GM12878 (cell line): Measurements from ENCODE around the gene CNTNAP2. TPM values are rescaled to one million over a fixed set of nuclear protein-coding genes. Genes with fewer than 3 reads are reported as not detected.

Experiments used
- ATAC-seq: fragments of 200-7000 bp; cut with Tn5 transposase; 3 replicates; pipeline ENCODE4 v1.9.1; 2020; ENCODE audit warnings: mild to moderate bottlenecking, moderate library complexity
- BruUV-seq: library from RNA; stranded (reverse); fragments of 400-500 nt; replicated peaks from 2 replicates; lab custom pipeline; 2021; lab: Mats Ljungman, UMichigan
- CTCF ChIA-PET: fragments of 300-600 bp; sonication (Branson Sonifier 250); formaldehyde crosslinking; extraction: SDS; loops from one replicate; lab custom pipeline; 2021; ENCODE audit warnings: inconsistent platforms; lab: Yijun Ruan, JAX
- POLR2A ChIA-PET: fragments of 350-600 bp; formaldehyde crosslinking; extraction: SDS; loops from one replicate; lab custom pipeline; 2021; ENCODE audit warnings: inconsistent platforms; lab: Charles Lee
- RAD21 ChIA-PET: fragments of 300-600 bp; sonication (Branson Sonifier 250); formaldehyde crosslinking; loops from one replicate; lab custom pipeline; 2023; ENCODE audit warnings: antibody characterized with exemption; ENCODE audit not compliant: unreplicated experiment; lab: Charles Lee
- SMC1A ChIA-PET: fragments of 300-600 bp; sonication (Branson Sonifier 250); formaldehyde crosslinking; loops from one replicate; lab custom pipeline; 2023; ENCODE audit not compliant: unreplicated experiment, uncharacterized antibody; lab: Charles Lee
- DNase-seq: peaks from one replicate; pipeline ENCODE4 v3.0.0-alpha.2; 2011; ENCODE audit warnings: low read depth, low spot score
- FAIRE-seq: peaks from 3 replicates; lab custom pipeline; 2011; peaks lifted over from hg19 to GRCh38; lab: Jason Lieb, UNC
- H2AFZ ChIP-seq: 2 replicates; pipeline ENCODE4 v1.6.0; 2011; ENCODE audit warnings: low read depth, low read length, control low read depth; ENCODE audit not compliant: control insufficient read depth
- H3K27ac ChIP-seq: 2 replicates; pipeline ENCODE4 v1.5.1; 2011; ENCODE audit warnings: control low read depth; ENCODE audit not compliant: control insufficient read depth, insufficient read depth
- H3K27me3 ChIP-seq, 2 experiments: replicated peaks in 1 of 2; 2 replicates each; pipeline versions ENCODE4 v1.6.0 to v1.6.1; 2011; ENCODE audit warnings: low read length in 1 of 2; ENCODE audit not compliant: control insufficient read depth in 2 of 2, insufficient read depth in 2 of 2
- H3K36me3 ChIP-seq, 2 experiments: 2 replicates each; pipeline ENCODE4 v1.5.1; 2011; ENCODE audit warnings: low read length in 1 of 2; ENCODE audit not compliant: control insufficient read depth in 2 of 2, insufficient read depth in 2 of 2
- H3K4me1 ChIP-seq: 2 replicates; pipeline ENCODE4 v1.6.1; 2011; ENCODE audit warnings: mild to moderate bottlenecking, low read length, moderate library complexity, mixed read lengths; ENCODE audit not compliant: control insufficient read depth, insufficient read depth
- H3K4me2 ChIP-seq: 2 replicates; pipeline ENCODE4 v1.6.0; 2011; ENCODE audit warnings: control low read depth; ENCODE audit not compliant: control insufficient read depth, insufficient read depth
- H3K4me3 ChIP-seq: fragments of 200-600 bp; sonication (generic); 2 replicates; pipeline ENCODE4 v1.5.1; 2016
- H3K79me2 ChIP-seq: 2 replicates; pipeline ENCODE4 v1.6.0; 2011; ENCODE audit warnings: low read length; ENCODE audit not compliant: control insufficient read depth, insufficient read depth
- H3K9ac ChIP-seq: 2 replicates; pipeline ENCODE4 v1.8.0; 2011; ENCODE audit warnings: low read length, control low read depth, mixed read lengths; ENCODE audit not compliant: control insufficient read depth, insufficient read depth
- H3K9me3 ChIP-seq: replicated peaks from 3 replicates; pipeline ENCODE4 v1.5.1; 2011; ENCODE audit warnings: mild to moderate bottlenecking, low read length; ENCODE audit not compliant: control insufficient read depth, insufficient read depth
- H4K20me1 ChIP-seq: 2 replicates; pipeline ENCODE4 v1.6.0; 2011; ENCODE audit not compliant: control insufficient read depth, insufficient read depth
- BRCA1 ChIP-seq: IDR thresholded peaks from 2 replicates; pipeline ENCODE4 v1.6.1; 2011; ENCODE audit warnings: low read depth, low read length, improper control_type of control experiment
- CBX5 ChIP-seq: sonication (generic); IDR thresholded peaks from 2 replicates; pipeline ENCODE4 v1.6.1; 2016; ENCODE audit warnings: low read depth, moderate library complexity, mild to moderate bottlenecking, inconsistent platforms
- ETV6 ChIP-seq, 2 experiments: fragments of 450-650 bp in 1 of 2; IDR thresholded peaks in 1 of 2; conservative IDR thresholded peaks in 1 of 2; 2 replicates each; pipeline ENCODE4 v1.6.1; 2014; ENCODE audit warnings: antibody characterized with exemption in 1 of 2, borderline replicate concordance in 1 of 2, low read depth in 1 of 2, mild to moderate bottlenecking in 1 of 2, moderate library complexity in 1 of 2
- SIX5 ChIP-seq: IDR thresholded peaks from 2 replicates; pipeline ENCODE4 v1.6.1; 2011; ENCODE audit warnings: mild to moderate bottlenecking, low read depth, low read length, moderate library complexity; ENCODE audit not compliant: severe bottlenecking
- WGBS: methylation state at CpG from one replicate; pipeline ENCODE4 v1.1.6; 2016; ENCODE audit warnings: low lambda C conversion rate; ENCODE audit not compliant: insufficient replicate concordance, insufficient coverage; ENCODE audit errors: missing lambda C conversion rate; 5-methylcytosine and 5-hydroxymethylcytosine counted together
- in situ Hi-C: fragments of 300-500 bp; cut with MboI; formaldehyde crosslinking; loops from 9 replicates; pipeline ENCODE4 v1.14.3; 2018; ENCODE audit warnings: mixed read lengths
- intact Hi-C: fragments of 100-400 bp; cut with micrococcal nuclease; formaldehyde crosslinking; loops from one replicate; pipeline ENCODE4 v1.14.2; 2022; ENCODE audit not compliant: unreplicated experiment
- polyA plus RNA-seq, 11 experiments: library from polyadenylated mRNA; depleted of rRNA in 4 of 11; unstranded in 6 of 11; stranded (reverse) in 5 of 11; fragments of >200 nt; fragmentation: Nextera tagmentation in 4 of 11; fragmentation: Illumina TruSeq in 1 of 11; extraction: Ambion mirVana in 4 of 11; extraction: Trizol in 1 of 11; gene quantifications; 1 replicate in 1 of 11; 2 replicates in 10 of 11; pipeline versions ENCODE4 v1.2.1 to v1.2.3, GENCODE V29; 2011 to 2016; ENCODE audit warnings: inconsistent platforms in 2 of 11, missing spikeins in 2 of 11, low read depth in 1 of 11
- total RNA-seq, 4 experiments: library from RNA; depleted of rRNA in 3 of 4; stranded (reverse); fragments of >200 nt in 3 of 4; fragmentation: Illumina TruSeq in 1 of 4; extraction: Trizol in 1 of 4; gene quantifications; 2 replicates each; pipeline versions ENCODE4 v1.2.1 to v1.2.3, GENCODE V29; 2013 to 2021

Gene CNTNAP2
- total and polyA plus RNA-seq, 10 of the 15 experiments (the other 5 are each of a cell fraction or from before 2014, with no cell fraction given) = 0.03 to 0.08 (median 0.03) TPM; not detected in 7

DNA sequence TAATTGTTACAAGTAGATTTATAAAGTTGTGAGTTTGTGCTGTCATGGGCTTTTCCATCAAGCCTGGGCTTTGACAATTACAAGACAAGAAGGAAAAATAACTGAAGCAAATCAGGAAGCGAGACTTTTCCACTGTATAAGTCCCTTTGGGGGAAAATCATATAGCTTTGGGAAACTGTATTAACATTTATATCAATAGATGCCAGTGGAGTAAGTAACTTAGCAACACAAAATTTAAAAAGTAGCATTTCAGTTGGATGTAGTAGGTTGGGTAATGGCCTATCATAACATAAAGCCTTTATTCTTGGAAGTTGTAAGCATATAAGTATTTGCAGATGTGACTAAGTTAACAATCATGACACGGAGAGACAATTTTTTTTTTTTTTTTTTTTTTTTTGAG is 931.1 kb downstream of the CNTNAP2 start:
- no TSS peak for BruUV-seq
- ChIA-PET SMC1A (no interaction called here), CTCF (no interaction called here), POLR2A (interaction anchor here (0.5 kb wide), 1 partner anchor 21 kb away, joined by 4 read pairs; no protein-coding TSS in a partner anchor), RAD21 (no interaction called here)
- Histone ChIP-seq H2AFZ (no peak overlapping the region), H3K79me2 (no peaks in the 10 kb centered on the region), H3K9me3 (no peaks in the 10 kb centered on the region), H3K4me2 (no peak overlapping the region), H3K4me1 (no peaks in the 10 kb centered on the region), H3K9ac (no peak overlapping the region), H3K27me3 (no peaks in the 10 kb centered on the region), H3K36me3 (no peaks in the 10 kb centered on the region), H3K27ac (no peak overlapping the region), H3K4me3 (no peak overlapping the region), H4K20me1 (no peaks in the 10 kb centered on the region)
- no peak for FAIRE-seq
- TF ChIP-seq SIX5 (no peak), BRCA1 (no peak), CBX5 (no peak)
- intact Hi-C loops = no loop called here
- no peak for ATAC-seq
- 9% methylated on average over 2 of the region's 2 CpGs for WGBS
- in situ Hi-C loops = no loop called here
- DNase-seq = no peak

DNA sequence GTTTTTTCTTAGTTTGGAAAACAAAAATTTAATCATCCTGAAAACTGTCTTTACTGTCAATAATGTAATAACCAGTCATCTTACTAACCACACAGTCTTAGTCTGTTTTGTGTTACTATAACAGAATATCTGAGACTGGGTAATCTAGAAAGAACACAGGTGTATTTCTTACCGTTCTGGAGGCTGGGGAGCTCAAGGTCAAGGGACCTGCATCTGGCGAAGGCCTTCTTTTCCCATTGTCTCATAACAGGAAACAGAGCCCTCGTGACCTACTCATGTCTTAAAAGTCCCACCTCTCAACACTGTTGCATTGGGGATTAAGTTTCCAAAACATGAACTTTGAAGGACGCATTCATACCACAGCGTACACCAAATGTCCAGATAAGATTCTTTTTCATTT is 932.3 kb downstream of the CNTNAP2 start:
- RAD21 ChIA-PET = no interaction called here
- no peak overlapping the region for H2AFZ ChIP-seq
- DNase-seq (no peak), ATAC-seq (no peak), FAIRE-seq (no peak)
- WGBS = 38% methylated on average over 5 of the region's 5 CpGs
- SMC1A ChIA-PET = no interaction called here
- no peak overlapping the region for H3K4me2 ChIP-seq
- no peak overlapping the region for H3K27ac ChIP-seq
- in situ Hi-C loops = no loop called here
- no peaks in the 10 kb centered on the region for H3K4me1 ChIP-seq
- CTCF ChIA-PET = no interaction called here
- no TSS peak for BruUV-seq
- no peak overlapping the region for H3K9ac ChIP-seq
- no peaks in the 10 kb centered on the region for H3K27me3 ChIP-seq
- no peaks in the 10 kb centered on the region for H3K9me3 ChIP-seq
- POLR2A ChIA-PET = no interaction called here
- H3K79me2 ChIP-seq = no peaks in the 10 kb centered on the region
- intact Hi-C loops = no loop called here
- no peaks in the 10 kb centered on the region for H4K20me1 ChIP-seq
- no peaks in the 10 kb centered on the region for H3K36me3 ChIP-seq
- no peak for TF ChIP-seq ETV6 (conservative IDR thresholded peaks at IDR 0.05 in 1 of 2, IDR thresholded peaks at IDR 0.05 in 1 of 2; ENCODE audit: borderline replicate concordance in 1 of 2, low read depth in 1 of 2)
- H3K4me3 ChIP-seq = no peak overlapping the region
